DOHH2 (cell line): ENCODE measurements around the gene DCP1B.

ENCODE experiments used
- H3F3A ChIP-seq: fragments of 200-600 bp; sonication (generic), shearing (Covaris generic); 2 replicates; pipeline ENCODE4 v1.6.0; 2016; ENCODE audit warnings: antibody characterized with exemption, mild to moderate bottlenecking; ENCODE audit not compliant: control insufficient read depth, insufficient read depth
- H3K27ac ChIP-seq: fragments of 200-600 bp; sonication (generic); 2 replicates; pipeline ENCODE4 v1.5.1; 2014; ENCODE audit warnings: low read depth, mild to moderate bottlenecking, low read length, moderate library complexity
- H3K27me3 ChIP-seq: fragments of 200-600 bp; sonication (generic); 2 replicates; pipeline ENCODE4 v1.6.1; 2014; ENCODE audit warnings: mild to moderate bottlenecking, low read length, mixed read lengths; ENCODE audit not compliant: control insufficient read depth
- H3K36me3 ChIP-seq: fragments of 200-600 bp; sonication (generic); 2 replicates; pipeline ENCODE4 v1.6.1; 2014; ENCODE audit warnings: mild to moderate bottlenecking, low read length, moderate library complexity, mixed read lengths; ENCODE audit not compliant: control insufficient read depth
- H3K4me1 ChIP-seq: fragments of 200-600 bp; sonication (generic); 2 replicates; pipeline ENCODE4 v1.6.1; 2014; ENCODE audit warnings: mild to moderate bottlenecking, low read length, mixed read lengths; ENCODE audit not compliant: control insufficient read depth
- H3K4me2 ChIP-seq: fragments of 200-600 bp; sonication (generic); 2 replicates; pipeline ENCODE4 v1.6.0; 2014; ENCODE audit warnings: mild to moderate bottlenecking, low read length, moderate library complexity
- H3K4me3 ChIP-seq: fragments of 200-600 bp; sonication (generic); 2 replicates; pipeline ENCODE4 v1.5.1; 2014; ENCODE audit warnings: mild to moderate bottlenecking, low read length, mixed read lengths
- H3K79me2 ChIP-seq: fragments of 200-600 bp; sonication (generic); 2 replicates; pipeline ENCODE4 v1.6.1; 2014; ENCODE audit warnings: mild to moderate bottlenecking, low read length, mixed read lengths; ENCODE audit not compliant: control insufficient read depth
- H3K9me2 ChIP-seq: fragments of 200-600 bp; sonication (generic); replicated peaks from 2 replicates; pipeline ENCODE4 v1.6.1; 2014; ENCODE audit warnings: mild to moderate bottlenecking, low read length, mixed read lengths; ENCODE audit not compliant: control insufficient read depth
- H3K9me3 ChIP-seq: fragments of 200-600 bp; sonication (generic); 2 replicates; pipeline ENCODE4 v1.6.1; 2014; ENCODE audit warnings: antibody characterized with exemption, low read length, mixed read lengths; ENCODE audit not compliant: control insufficient read depth, insufficient read depth
- H4K20me1 ChIP-seq: fragments of 200-600 bp; sonication (generic); 2 replicates; pipeline ENCODE4 v1.6.0; 2014; ENCODE audit warnings: low read depth, mild to moderate bottlenecking, antibody characterized with exemption, low read length, moderate library complexity; ENCODE audit not compliant: control insufficient read depth, insufficient read depth
- CTCF ChIP-seq: fragments of 200-600 bp; sonication (generic); IDR thresholded peaks from one replicate; pipeline ENCODE4 v1.5.1; 2014; ENCODE audit warnings: antibody characterized with exemption, mild to moderate bottlenecking, low read depth, low read length; ENCODE audit not compliant: poor library complexity, severe bottlenecking
- EZH2phosphoT487 ChIP-seq: fragments of 200-600 bp; sonication (generic); IDR thresholded peaks from 2 replicates; pipeline ENCODE4 v1.6.1; 2017; ENCODE audit warnings: borderline replicate concordance, mild to moderate bottlenecking, antibody characterized with exemption, low read length, moderate library complexity, mixed read lengths

Gene DCP1B

GRCh38 chr12:1980282-1980681 is 24.0 kb downstream of the DCP1B start:
- H3K36me3 ChIP-seq, result peaks cover 6% of the 10 kb centered on the region; the same call in 1 of the 2 replicates
- no peaks in the 10 kb centered on the region for H4K20me1 ChIP-seq
- TF ChIP-seq EZH2phosphoT487, result no peak
- no peak for TF ChIP-seq CTCF
- H3K4me1 ChIP-seq, result no peaks in the 10 kb centered on the region
- H3K4me2 ChIP-seq, result no peak overlapping the region
- no peaks in the 10 kb centered on the region for H3K9me2 ChIP-seq
- H3K79me2 ChIP-seq, result no peaks in the 10 kb centered on the region
- H3F3A ChIP-seq, result no peaks in the 10 kb centered on the region
- no peak overlapping the region for H3K4me3 ChIP-seq
- no peak overlapping the region for H3K27ac ChIP-seq
- no peaks in the 10 kb centered on the region for H3K27me3 ChIP-seq
- H3K9me3 ChIP-seq, result peaks cover 5% of the 10 kb centered on the region; the same call in 1 of the 2 replicates

GRCh38 chr12:1978078-1978862 is 26.0 kb downstream of the DCP1B start:
- no peaks in the 10 kb centered on the region for H3K79me2 ChIP-seq
- H3K9me3 ChIP-seq, result no peaks in the 10 kb centered on the region
- TF ChIP-seq CTCF, result no peak
- TF ChIP-seq EZH2phosphoT487, result no peak
- H3K9me2 ChIP-seq, result no peaks in the 10 kb centered on the region
- H3K4me2 ChIP-seq, result no peak overlapping the region
- H3K27ac ChIP-seq, result no peak overlapping the region
- H3K4me1 ChIP-seq, result no peaks in the 10 kb centered on the region
- H3K27me3 ChIP-seq, result no peaks in the 10 kb centered on the region
- no peaks in the 10 kb centered on the region for H3K36me3 ChIP-seq
- no peak overlapping the region for H3K4me3 ChIP-seq
- no peaks in the 10 kb centered on the region for H4K20me1 ChIP-seq
- H3F3A ChIP-seq, result no peaks in the 10 kb centered on the region

- H3K27me3 ChIP-seq, result no peaks in the 10 kb centered on the region
- H3K27ac ChIP-seq, result no peak overlapping the region
- H3K79me2 ChIP-seq, result no peaks in the 10 kb centered on the region
- no peaks in the 10 kb centered on the region for H3K9me2 ChIP-seq
- no peaks in the 10 kb centered on the region for H3K4me1 ChIP-seq
- no peak for TF ChIP-seq EZH2phosphoT487
- TF ChIP-seq CTCF, result no peak
- H3F3A ChIP-seq, result no peaks in the 10 kb centered on the region
- no peaks in the 10 kb centered on the region for H4K20me1 ChIP-seq
- H3K4me3 ChIP-seq, result no peak overlapping the region
- H3K9me3 ChIP-seq, result no peaks in the 10 kb centered on the region
- H3K36me3 ChIP-seq, result no peaks in the 10 kb centered on the region
- H3K4me2 ChIP-seq, result no peak overlapping the region
These were observed 26.7 kb downstream of the DCP1B start for GRCh38 chr12:1977588-1977987.
